DLD1 (cell line): Measurements from ENCODE around the gene ZNF605.
"Not testable (repeated sequence)": the region's sequence is repeated elsewhere in the genome, so short reads cannot be mapped to it uniquely, and the experiment has no call there.

Experiments used
- in situ Hi-C: cut with HindIII; loops from 2 replicates; pipeline ENCODE4 v1.10.0; 2017; ENCODE audit warnings: low sequenced_read_pairs

The ZNF605 gene

GRCh38 chr12:132908145-132909029, 47.7 kb downstream of the ZNF605 start:
- in situ Hi-C loops = no loop called here

DNA sequence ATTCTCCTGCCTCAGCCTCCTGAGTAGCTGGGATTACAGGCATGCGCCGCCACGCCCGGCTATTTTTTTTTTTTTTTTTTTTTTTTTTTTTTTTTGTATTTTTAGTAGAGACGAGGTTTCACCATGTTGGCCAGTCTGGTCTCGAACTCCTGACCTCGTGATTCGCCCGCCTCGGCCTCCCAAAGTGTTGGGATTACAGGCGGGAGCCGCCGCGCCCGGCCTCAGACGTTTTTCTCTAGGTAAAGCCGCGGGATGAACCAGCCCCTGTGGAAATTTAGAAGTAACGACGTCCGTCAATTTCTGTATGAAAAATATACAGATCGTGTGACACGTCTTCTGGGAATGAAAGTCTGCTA, 48.3 kb downstream of the ZNF605 start:
- in situ Hi-C loops = not testable (repeated sequence)

- in situ Hi-C loops = no loop called here
Observed at GRCh38 chr12:132907216-132907615, 48.9 kb downstream of the ZNF605 start.

DNA sequence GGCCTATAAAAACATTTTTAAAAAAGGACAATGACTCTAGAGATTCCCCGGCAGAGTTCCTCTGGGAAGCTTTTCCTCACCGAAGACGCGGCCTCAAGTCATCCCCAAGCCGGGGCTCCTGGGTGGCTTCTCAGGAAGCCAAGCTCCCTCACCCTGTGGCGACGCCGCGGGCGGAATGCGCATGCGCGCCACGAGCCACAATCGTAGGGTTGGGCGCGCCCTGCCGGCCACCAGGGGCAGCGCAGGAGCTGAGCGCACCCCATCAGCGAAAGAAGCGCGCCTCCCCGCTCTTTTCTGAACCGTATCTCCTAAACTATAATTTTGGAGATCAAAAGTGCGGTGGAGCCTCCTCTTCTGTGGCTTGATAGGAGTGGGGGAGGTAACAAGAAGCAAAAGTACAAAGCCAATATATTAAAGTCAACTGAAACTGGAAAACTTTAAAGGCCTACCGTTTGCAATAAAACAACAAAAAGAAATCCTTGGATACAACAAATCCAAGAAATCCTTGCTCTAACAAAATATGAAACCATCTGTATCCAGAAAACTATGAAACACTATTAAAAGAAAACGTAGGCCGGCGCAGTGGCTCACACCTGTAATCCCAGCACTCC, 51.3 kb downstream of the ZNF605 start:
- in situ Hi-C loops = no loop called here

GRCh38 chr12:132899033-132899432, 57.1 kb downstream of the ZNF605 start:
- in situ Hi-C loops = no loop called here

- in situ Hi-C loops = no loop called here
Observed at GRCh38 chr12:132888852-132889251, 67.3 kb downstream of the ZNF605 start.

DNA sequence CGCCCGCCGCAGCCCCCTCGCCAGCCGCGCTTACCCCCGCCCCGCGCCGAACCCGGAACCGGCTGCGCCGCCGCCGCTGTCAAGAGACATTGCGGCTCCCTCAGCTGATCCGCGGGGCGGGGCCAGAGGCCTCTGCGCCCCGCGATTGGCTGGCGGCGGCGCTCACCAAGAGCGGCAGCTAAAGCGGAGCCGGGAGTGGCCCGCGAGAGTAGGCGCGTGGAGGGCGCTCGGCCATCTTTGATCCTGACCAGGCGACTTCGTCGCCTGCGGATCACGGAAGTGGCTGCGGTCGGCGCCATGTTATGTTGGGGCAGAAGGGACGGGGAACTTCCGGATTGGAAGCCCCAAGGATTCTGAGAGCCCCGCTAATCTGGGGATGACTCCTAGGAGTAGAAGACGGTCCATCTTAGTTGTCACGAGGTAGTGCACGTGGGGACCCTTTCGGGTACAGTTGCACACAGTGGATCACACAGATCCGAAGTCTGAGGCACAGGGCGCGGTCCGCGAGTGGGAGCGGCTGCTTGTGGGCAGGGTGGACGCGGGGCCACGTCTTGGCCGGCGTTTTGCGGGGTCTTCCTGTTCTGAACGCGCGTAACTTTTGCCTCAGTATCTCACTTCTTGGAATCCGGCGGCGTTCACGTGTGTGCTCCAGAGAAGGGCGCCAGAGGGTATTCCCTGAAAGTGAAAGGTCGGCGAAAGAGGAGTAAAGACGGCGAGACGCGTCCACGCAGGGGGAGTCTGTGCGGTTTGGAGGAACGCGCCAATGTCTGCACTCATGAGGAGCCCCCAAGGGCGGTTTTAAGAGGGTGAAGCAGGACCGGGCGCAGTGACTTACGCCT, 68.4 kb downstream of the ZNF605 start, which contains the start of gene CHFR:
TSS of gene CHFR (minus strand) at position 93 of the 839 bp plus-strand sequence. CDS start 277 bp downstream, outside the sequence.
- in situ Hi-C loops = no loop called here

DNA sequence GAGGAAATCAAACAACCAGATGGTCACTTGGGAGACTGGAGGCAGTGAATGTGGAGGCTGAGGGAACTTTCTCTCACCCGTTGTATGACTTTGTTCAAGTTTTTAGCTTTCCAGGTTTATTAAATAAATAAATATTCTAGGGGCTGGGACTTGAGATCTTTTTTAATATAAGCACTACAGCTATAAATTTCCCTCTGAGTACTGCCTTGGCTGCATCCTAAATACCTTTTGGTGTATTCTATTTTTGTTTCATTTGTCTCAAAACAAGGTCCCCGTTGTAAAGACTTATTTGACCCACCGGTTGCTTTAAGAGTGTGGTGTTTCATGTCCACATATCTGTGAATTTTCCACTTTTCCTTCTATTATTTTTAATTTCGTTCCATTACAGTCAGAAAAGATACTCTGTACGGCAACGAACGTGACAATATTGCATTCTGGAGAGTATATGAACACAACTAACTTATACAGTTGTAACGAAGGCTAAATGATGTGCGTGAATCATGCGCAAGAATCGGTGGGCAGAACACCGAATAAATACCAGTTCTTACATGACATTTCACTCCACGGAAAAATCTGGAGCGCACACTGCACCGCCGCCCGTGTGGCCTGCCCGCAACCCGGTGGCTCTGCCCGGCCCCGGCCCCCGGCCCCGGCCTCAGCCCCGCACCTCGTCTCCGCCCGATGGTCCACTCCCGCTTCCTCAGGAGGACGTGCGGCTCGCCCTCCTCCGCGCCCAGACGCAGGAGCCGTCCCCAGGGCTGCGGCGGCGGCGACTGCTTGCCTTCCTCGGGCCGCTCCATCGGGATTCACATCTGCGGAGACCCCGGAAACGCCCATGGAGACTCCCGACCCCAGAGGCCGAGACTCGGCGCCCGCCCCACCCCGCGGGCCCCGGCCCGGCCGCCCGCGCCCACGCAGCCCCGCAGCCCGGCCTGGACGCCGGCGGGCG, 69.3 kb downstream of the ZNF605 start:
- in situ Hi-C loops = no loop called here

DNA sequence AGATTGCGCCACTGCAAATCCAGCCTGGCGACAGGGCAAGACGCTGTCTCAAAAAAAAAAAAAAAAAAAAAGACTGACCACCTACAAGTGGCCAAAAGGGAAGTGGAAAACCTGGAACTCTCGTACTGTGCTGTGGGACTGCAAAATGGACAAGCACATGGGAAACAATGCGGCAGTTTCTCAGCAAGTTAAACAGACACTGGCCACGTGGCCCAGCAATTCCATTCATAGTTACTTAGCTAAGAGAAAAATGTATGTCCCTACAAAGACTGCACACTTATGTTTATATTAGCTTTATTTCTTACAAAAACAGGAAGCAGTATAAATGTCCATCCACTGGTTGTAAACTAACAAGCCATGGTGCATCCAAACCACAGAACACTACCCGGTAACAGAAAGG, 74.3 kb downstream of the ZNF605 start:
- in situ Hi-C loops = no loop called here

DNA sequence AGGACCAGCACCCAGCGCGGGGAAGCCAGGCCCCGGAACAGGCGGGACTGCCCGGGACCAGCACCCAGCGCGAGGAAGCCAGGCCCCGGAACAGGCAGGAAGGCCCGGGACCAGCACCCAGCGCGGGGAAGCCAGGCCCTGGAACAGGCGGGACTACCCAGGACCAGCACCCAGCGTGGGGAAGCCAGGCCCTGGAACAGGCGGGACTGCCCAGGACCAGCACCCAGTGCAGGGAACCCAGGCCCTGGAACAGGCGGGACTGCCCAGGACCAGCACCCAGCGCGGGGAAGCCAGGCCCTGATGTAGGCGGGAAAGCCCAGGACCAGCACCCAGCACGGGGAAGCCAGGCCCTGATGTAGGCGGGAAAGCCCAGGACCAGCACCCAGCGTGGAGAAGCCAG, 81.5 kb downstream of the ZNF605 start:
- in situ Hi-C loops = not testable (repeated sequence)

- in situ Hi-C loops = no loop called here
Observed at GRCh38 chr12:132874175-132874574, 81.9 kb downstream of the ZNF605 start.

DNA sequence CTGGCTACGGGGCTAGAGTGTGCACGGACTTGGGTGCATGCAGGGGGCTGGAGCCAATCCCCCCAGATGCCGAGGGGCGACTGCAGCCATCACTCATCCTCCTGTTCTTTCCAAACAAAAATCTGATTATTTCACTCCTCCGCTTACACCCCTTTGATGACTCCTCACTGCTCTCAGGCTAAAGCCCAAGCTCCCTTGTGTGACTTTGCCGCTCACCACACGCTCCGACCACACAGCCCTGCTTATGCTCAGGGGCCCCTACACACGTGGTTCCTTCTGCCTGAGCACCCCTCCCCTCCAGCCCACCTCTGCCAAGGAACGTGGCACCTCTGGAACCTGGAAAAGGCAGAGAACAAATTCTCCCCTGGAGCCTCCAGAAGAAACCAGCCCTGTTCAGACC, 82.4 kb downstream of the ZNF605 start:
- in situ Hi-C loops = no loop called here

- in situ Hi-C loops = no loop called here
Observed at GRCh38 chr12:132872975-132873421, 83.1 kb downstream of the ZNF605 start.

- in situ Hi-C loops = no loop called here
Observed at GRCh38 chr12:132872073-132872855, 83.8 kb downstream of the ZNF605 start.

DNA sequence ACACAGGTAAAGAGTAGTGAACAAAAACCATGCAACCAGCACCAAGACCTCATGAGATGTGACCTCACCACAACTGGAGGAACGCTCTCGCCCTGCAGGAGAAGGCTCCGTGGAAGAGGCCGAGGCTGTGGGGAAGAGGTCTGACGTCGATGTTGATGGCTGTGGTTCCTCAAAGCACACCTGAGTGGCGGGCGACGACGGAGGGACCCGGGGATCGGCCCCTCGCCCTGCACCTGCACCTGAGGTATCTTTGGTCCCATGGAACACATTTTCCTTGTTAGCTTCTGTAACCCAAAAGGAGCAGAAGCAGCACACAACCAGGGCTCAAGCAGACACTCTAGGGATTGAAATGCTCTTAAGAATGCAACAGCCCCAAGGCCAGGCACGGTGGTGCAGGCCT, 86.6 kb downstream of the ZNF605 start:
- in situ Hi-C loops = no loop called here
